ENCODE measurements around the gene AKAP8.
"Not testable (repeated sequence)": the region's sequence is repeated elsewhere in the genome, so short reads cannot be mapped to it uniquely, and the experiment has no call there.

AKAP8 gene

DNA sequence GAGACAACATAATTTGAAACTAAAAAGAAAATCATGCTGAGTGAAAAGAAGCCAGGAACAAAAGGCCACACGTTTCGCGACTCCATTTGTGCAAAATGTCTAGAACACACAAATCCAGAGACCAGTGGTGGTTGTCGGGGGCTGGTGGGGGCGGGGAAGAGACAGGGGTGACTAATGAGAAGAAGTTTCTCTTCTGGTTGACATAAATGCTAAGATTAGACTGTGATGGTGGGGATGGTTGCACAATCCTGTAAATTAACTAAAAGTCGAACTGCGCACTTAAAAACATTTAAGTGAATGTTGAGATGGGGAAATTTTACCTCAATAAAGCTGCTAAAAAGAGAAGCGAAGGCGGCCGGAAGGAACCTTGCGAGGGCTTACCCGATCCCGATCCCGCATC, 7.1 kb downstream of the AKAP8 start:
- no peak for DNase-seq

GRCh38 chr19:15371786-15372380, 7.7 kb downstream of the AKAP8 start:
- DNase-seq, result no peak

DNA sequence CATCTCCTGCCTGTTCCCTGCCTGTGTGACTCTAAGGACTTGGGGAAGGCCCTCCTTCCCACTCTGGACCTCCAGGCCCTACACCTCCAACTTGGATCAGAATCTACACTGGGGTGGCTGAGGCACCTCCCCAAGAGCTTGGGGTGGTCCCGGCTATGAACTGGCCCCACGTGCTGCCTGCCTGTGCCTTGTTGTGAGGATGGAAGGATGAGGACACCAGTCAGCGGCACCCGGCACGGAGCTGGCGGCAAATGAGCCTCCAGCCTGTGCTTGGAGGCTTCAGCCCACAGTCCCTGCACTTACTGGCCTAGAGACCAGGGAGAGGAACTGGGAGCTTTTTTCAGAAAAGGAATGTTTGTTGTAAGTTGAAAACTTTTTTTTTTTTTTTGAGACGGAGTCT, 8.5 kb downstream of the AKAP8 start:
- DNase-seq, result no peak

GRCh38 chr19:15369594-15369891, 10.0 kb downstream of the AKAP8 start:
- DNase-seq, result no peak

GRCh38 chr19:15368798-15369593, 10.6 kb downstream of the AKAP8 start:
- no peak for DNase-seq

- DNase-seq, result no peak
Measured at GRCh38 chr19:15368051-15368632, 11.4 kb downstream of the AKAP8 start.

DNA sequence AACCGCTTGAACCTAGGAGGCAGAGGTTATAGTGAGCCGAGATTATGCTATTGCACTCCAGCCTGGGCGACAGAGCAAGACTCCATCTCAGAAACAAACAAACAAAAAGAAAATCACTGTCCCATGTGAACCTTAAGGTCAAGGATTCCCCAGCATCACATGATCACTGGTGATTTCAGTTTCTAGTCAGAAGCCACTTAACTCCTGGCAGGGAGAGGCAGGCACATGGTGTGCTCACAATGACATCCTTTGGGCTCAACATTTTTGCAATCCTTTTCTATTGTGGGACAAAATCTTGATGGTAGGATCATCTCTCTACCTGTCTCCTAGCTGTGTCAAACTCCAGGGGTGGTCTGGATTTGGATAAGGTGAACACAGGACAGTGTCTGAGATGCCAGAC, 12.1 kb downstream of the AKAP8 start:
- DNase-seq, result no peak

DNA sequence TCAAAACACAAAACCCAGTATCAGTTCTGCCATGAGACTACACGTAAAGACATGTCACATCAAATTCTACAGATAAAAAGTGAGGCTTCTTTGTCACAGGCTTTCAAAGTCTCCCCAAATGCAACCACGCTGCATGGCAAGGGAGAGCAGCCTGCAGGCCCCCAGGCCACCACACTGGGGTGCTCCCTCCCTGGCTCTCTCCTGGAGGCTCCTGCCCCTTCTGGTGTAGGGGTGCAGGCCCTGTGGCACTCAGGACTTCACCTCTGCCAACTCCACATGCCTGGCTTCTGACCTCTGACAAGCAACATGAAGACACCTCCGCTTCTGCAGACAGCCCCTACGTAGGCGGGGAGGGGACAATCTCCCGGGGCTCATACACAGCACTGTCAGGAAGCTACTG, 14.3 kb downstream of the AKAP8 start:
- DNase-seq, result no peak

DNA sequence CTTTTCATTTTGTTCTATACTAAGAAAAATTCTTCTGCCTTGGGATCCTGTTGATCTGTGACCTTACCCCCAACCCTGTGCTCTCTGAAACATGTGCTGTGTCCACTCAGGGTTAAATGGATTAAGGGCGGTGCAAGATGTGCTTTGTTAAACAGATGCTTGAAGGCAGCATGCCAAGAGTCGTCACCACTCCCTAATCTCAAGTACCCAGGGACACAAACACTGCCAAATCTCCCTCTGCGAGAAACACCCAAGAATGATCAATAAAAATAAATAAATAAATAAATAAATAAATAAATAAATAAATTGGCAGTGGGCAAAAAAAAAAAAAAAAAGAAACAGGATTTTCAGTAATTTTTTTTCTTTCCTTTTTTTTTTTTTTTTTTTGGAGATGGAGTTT, 15.8 kb downstream of the AKAP8 start:
- not testable (repeated sequence) for DNase-seq

- not testable (repeated sequence) for DNase-seq
Measured at GRCh38 chr19:15363048-15363447, 16.5 kb downstream of the AKAP8 start.

DNA sequence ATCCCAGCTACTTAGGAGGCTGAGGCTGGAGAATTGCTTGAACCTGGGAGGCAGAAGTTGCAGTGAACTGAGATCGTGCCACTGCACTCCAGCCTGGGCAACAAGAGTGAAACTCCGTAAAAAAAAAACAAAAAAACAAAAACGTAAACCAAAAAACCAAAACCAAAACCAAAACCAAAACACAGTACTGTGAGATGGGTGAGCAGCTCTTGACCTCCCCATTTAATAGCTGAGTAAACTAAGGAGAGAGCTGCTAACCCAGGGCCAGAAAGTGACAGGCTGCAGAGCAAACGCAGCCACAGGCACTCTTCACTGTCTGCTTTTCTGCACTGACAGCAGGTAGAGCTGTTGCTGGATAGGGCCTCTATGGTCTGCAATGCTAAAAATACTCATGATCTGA, 19.6 kb downstream of the AKAP8 start:
- DNase-seq, result not testable (repeated sequence)

DNA sequence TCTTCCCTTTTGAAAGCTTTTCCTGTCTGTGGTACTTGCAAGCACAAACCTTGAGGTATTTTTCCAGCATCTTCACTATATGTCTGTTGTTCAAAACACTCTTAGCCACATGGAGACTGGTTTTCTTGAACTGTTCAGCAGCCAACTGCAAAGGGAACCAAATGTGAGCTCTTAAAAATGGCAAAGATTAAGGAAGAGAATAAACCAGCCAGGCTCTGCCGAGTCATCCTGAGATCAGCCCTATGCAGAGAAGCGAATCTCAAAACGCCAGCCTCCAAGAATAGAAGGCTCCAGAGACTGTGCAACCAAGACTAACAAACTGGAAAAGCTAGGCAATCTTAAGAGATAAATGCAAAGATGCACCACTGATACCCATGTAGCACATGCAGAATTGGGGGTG, 20.7 kb downstream of the AKAP8 start:
- no peak for DNase-seq

DNA sequence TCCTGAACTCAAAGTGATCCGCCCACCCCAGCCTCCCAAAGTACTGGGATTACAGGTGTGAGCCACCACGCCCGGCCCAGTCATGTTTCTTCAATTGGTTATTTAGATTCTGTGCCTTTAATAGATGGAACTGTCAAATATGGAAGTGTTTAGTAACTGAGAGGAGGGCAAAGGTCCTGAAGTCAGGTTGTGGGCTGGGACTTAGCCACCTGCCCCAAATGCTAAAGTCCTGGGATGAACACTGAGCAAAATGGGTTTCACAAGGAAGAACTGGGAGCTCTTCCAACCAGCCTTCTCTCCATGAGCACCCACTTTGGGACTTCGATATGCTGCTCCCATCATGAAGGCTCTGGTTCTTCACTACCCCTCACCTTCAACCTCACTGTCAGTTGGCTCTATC, 21.7 kb downstream of the AKAP8 start:
- no peak for DNase-seq

DNA sequence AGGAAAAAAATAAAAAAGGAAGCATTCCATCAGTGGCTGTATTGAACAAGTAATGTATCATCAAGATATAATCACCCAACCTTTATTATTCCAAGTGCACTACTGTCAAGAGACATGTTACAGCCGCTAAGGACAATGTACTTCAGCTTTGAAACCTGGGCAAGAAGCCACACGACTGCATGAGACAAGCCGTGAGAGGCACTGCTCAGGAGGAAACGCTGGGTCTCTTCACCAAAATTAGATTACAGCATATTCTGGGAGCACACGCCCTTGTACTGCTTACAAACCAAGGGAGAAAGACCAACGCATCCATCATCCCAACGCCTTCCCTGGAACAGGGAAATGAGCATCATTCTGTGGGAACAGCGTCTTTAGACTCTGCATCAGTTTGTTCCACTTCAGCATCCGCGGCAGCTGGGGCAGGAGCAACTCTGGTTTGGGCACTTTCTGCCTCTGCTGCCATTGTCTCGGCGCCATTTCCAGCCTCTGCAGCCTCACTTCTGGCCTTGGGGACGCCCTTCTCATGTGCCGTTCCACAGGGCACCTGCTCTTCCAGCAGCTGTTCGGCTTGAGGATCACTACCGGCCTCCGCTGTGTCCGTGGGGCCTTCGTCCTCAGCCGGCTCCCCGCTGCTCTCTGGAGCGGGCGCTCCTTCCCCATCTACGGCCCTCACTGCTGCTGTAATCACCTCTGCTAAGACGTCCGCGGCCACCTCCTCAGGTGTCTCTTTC, 24.9 kb downstream of the AKAP8 start:
- DNase-seq, result no peak

- no peak for DNase-seq
Measured at GRCh38 chr19:15353908-15354307, 25.7 kb downstream of the AKAP8 start.

- not testable (repeated sequence) for DNase-seq
Measured at GRCh38 chr19:15352535-15352934, 27.1 kb downstream of the AKAP8 start.

DNA sequence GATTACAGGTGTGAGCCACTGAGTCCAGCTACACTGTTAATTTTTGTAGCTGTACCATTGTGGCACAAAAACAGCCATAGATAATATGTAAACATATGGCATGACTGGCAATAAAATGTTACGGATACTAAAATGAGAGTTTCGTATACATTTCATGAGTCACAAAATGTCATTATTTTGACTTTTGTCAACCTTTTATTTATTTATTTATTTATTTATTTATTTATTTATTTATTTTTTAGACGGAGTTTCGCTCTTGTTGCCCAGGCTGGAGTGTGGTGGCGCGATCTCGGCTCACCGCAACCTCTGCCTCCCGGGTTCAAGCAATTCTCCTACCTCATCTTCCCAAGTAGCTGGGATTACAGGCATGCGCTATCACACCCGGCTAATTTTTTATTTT, 38.3 kb downstream of the AKAP8 start:
- not testable (repeated sequence) for DNase-seq

GRCh38 chr19:15340086-15340485, 39.5 kb downstream of the AKAP8 start:
- DNase-seq, result no peak

DNA sequence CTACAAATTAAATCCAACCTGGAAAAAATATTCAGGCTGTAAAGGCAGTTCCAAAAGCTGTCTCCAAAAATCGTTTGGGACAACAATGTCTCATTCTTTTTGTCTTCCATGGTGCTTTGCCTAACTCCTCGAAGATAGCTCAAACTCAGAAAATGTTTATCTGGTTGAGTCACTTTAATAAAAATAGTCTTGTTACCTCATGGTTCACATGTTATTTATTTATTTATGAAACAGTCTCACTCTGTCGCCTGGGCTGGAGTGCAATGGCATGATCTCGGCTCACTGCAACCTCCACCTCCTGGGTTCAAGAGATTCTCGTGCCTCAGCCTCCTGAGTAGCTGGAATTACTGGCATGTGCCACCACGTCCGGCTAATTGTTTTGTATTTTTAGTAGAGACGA, 42.4 kb downstream of the AKAP8 start:
- DNase-seq, result no peak

DNA sequence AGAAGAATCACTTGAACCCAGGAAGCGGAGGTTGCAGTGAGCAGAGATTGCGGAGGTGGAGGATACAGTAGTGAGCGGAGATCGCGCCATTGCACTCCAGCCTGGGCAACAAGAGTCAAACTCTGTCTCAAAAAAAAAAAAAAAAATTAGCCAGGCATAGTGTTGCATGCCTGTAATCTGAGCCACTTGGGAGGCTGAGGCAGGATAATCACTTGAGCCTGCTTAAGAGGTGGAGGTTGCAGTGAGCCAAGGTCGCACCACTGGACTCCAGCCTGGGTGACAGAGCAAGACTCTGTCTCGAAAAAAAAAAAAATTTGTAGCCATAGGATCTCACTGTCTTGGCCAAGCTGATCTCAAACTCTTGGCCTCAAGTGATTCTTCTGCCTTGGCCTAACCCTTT, 43.6 kb downstream of the AKAP8 start:
- DNase-seq, result not testable (repeated sequence)

GRCh38 chr19:15332311-15332996, 47.1 kb downstream of the AKAP8 start, which contains the start of gene BRD4:
TSS of gene BRD4 (minus strand) at chr19:15332539. CDS start at chr19:15273099, 59,440 bp downstream.
- no peak for DNase-seq

DNA sequence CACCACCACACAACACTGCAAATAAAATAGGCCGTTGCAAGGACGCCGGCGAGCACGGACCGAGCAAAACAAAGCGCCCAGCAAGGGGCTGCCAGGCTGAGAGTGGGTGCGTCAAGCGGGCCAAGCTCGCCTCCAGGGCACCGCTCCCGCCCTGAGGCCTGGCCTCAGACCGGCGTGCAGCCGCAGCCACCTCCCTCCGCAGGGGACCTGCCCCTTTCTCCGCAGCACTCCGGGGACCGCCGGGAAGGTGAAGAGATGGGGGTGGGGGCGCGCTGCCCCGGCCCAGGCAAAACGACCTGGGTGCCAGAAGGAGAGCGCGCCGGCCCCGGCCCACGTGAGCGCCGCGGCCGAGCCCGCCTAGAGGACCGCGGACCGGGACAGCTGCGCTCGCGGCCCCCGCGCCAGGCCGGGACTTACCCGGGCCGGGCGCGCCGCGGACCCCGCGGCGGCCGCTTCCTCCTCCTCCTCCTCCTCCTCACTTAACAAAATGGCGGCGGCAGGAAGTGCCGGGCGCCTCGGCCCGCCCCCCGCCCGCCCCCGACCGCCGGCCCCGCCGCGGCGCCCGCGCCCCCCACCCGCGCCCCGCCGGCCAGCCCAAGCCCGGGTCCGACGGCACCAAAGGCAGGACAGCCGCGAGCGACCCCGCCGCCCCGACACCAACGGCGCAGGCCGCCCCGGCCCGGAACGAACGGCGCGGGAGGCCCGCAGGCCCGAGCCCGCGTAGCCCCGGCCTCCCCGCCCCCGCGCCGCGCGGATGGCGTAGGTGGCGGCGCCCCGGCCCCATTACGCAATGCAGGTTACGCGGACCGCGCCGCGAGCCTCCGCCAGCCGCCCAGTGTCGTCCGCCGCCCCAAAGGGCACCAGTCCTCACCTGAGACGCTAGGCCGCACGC, 47.9 kb downstream of the AKAP8 start:
- no peak for DNase-seq

All from DMS79 (cell line).